Stomach (tissue), 19 donors: ENCODE measurements around the gene LIPF. TPM values are rescaled to one million over a fixed set of nuclear protein-coding genes. Genes with fewer than 3 reads are reported as not detected.
A peak's percentile ranks its signal among the peaks of the same experiment; 100 is the strongest.

Experiments
- DNase-seq, 2 donors: peaks; one replicate each; pipeline versions ENCODE4 v3.0.0 to v3.0.0-alpha.2; 2013 to 2019
- H3K27ac ChIP-seq, 5 donors: fragments of 200-600 bp in 4 of 5; sonication (generic) in 4 of 5; one replicate each; pipeline ENCODE4 v1.5.1; 2013 to 2019; ENCODE audit warnings: mild to moderate bottlenecking in 1 of 5, moderate library complexity in 1 of 5
- H3K27me3 ChIP-seq, 3 donors: fragments of 200-600 bp; sonication (generic); one replicate each; pipeline ENCODE4 v1.5.1; 2017 to 2019; ENCODE audit warnings: mixed run types in 1 of 3
- H3K36me3 ChIP-seq, 4 donors: fragments of 200-600 bp; sonication (generic); 1 replicate in 3 of 4; 2 replicates in 1 of 4; pipeline ENCODE4 v1.5.1; 2016 to 2019
- H3K4me1 ChIP-seq, 4 donors: fragments of 200-600 bp; sonication (generic); one replicate each; pipeline ENCODE4 v1.5.1; 2016 to 2019
- H3K4me3 ChIP-seq, 4 donors: fragments of 200-600 bp; sonication (generic) in 3 of 4; one replicate each; pipeline ENCODE4 v1.5.1; 2016 to 2019; ENCODE audit warnings: mild to moderate bottlenecking in 1 of 4
- H3K9me3 ChIP-seq, 4 donors: fragments of 200-600 bp; sonication (generic); one replicate each; pipeline ENCODE4 v1.5.1; 2016 to 2019
- EP300 ChIP-seq: sonication (generic); formaldehyde crosslinking; IDR thresholded peaks from one replicate; pipeline ENCODE4 v1.6.1; 2017; ENCODE audit warnings: antibody characterized with exemption
- POLR2A ChIP-seq, 4 donors: fragments of 450-650 bp; IDR thresholded peaks; one replicate each; pipeline ENCODE4 v1.6.1; 2016; ENCODE audit warnings: antibody characterized with exemption in 4 of 4, control low read depth in 2 of 4, mild to moderate bottlenecking in 1 of 4, moderate library complexity in 1 of 4
- POLR2AphosphoS5 ChIP-seq, 3 donors: sonication (generic); formaldehyde crosslinking; IDR thresholded peaks; one replicate each; pipeline ENCODE4 v1.6.1; 2016; ENCODE audit warnings: antibody characterized with exemption in 3 of 3
- WGBS, 5 donors: extraction: QIAGEN DNeasy Blood & Tissue Kit in 3 of 5; methylation state at CpG; one replicate each; pipeline versions ENCODE4 v1.1.5 to v1.1.7; 2013 to 2018; 5-methylcytosine and 5-hydroxymethylcytosine counted together
- intact Hi-C: fragments of 100-400 bp; cut with DNase I; formaldehyde crosslinking; loops from one replicate; pipeline ENCODE4 v1.15.1; 2023; ENCODE audit warnings: low total_unique reads
- long read RNA-seq, 10 donors: transcript quantifications; one replicate each; lab custom pipeline, GENCODE V29; 2026
- polyA plus RNA-seq, 3 donors: library from polyadenylated mRNA; stranded (reverse); fragments of 200-250 nt; gene quantifications; one replicate each; pipeline ENCODE4 v1.2.3, GENCODE V29; 2013
- total RNA-seq, 5 donors: library from RNA; depleted of rRNA; stranded (reverse); fragments of >200 nt; gene quantifications; one replicate each; pipeline versions ENCODE4 v1.1.0 to v1.2.3, GENCODE V29; 2014 to 2016
- TF ChIP-seq, protein P1 (sequence below), 7 experiments: fragments of 450-650 bp in 4 of 7; fragments of 200-600 bp in 3 of 7; sonication (generic) in 3 of 7; IDR thresholded peaks; one replicate each; pipeline ENCODE4 v1.5.1; 2016 to 2019; ENCODE audit warnings: antibody characterized with exemption in 7 of 7, control low read depth in 2 of 7, mild to moderate bottlenecking in 1 of 7
- donor health status: healthy with polysubstance abuse.
- donor health status: Bipolar disorder and iron deficiency.
- donor health status: healthy.

LIPF gene
- total RNA-seq, result over 10,000 TPM in 2 of 5 donors, 1,000 to 10,000 TPM in 1, 100 to 1,000 TPM in 2; 201 to 18,610 (median 2,926) TPM
- polyA plus RNA-seq, result over 10,000 TPM; 15,849 to 36,465 (median 28,381) TPM
- long read RNA-seq, donor 1, result 0 reads
- long read RNA-seq, donor 2, result 0 reads
- long read RNA-seq, donor 3, transcript LIPF-201 (10 exons, 1,376 nt), result major isoform, 382 of 1,180 reads
- long read RNA-seq, donor 3, transcript LIPF-204 (3 exons, 307 nt), result minor isoform, 11 of 1,180 reads
- long read RNA-seq, donor 3, transcript LIPF-203 (11 exons, 1,470 nt), result minor isoform, 10 of 1,180 reads
- long read RNA-seq, donor 3, transcript LIPF-206 (4 exons, 1,265 nt), result minor isoform, 17 of 1,180 reads
- long read RNA-seq, donor 3, partial matches to known transcripts, result 689 of 1,180 reads
- long read RNA-seq, donor 3, other reads (novel, unspliced or antisense), result 70 of 1,180 reads
- long read RNA-seq, donor 4, result 0 reads
- long read RNA-seq, donor 5, transcript LIPF-206 (4 exons, 1,265 nt), result minor isoform, 5 of 266 reads
- long read RNA-seq, donor 5, transcript LIPF-201 (10 exons, 1,376 nt), result major isoform, 95 of 266 reads
- long read RNA-seq, donor 5, partial matches to known transcripts, result 143 of 266 reads
- long read RNA-seq, donor 5, other reads (novel, unspliced or antisense), result 18 of 266 reads
- long read RNA-seq, donor 6, transcript LIPF-201 (10 exons, 1,376 nt), result major isoform, 98 of 251 reads
- long read RNA-seq, donor 6, partial matches to known transcripts, result 127 of 251 reads
- long read RNA-seq, donor 6, other reads (novel, unspliced or antisense), result 16 of 251 reads
- long read RNA-seq, donor 7, result 0 reads
- long read RNA-seq, donor 8, transcript LIPF-201 (10 exons, 1,376 nt), result major isoform, 298 of 938 reads
- long read RNA-seq, donor 8, transcript LIPF-206 (4 exons, 1,265 nt), result minor isoform, 7 of 938 reads
- long read RNA-seq, donor 8, transcript LIPF-204 (3 exons, 307 nt), result minor isoform, 8 of 938 reads
- long read RNA-seq, donor 8, partial matches to known transcripts, result 572 of 938 reads
- long read RNA-seq, donor 8, other reads (novel, unspliced or antisense), result 51 of 938 reads
- long read RNA-seq, donor 9, transcript LIPF-204 (3 exons, 307 nt), result minor isoform, 9 of 1,124 reads
- long read RNA-seq, donor 9, transcript LIPF-201 (10 exons, 1,376 nt), result major isoform, 241 of 1,124 reads
- long read RNA-seq, donor 9, transcript LIPF-206 (4 exons, 1,265 nt), result minor isoform, 10 of 1,124 reads
- long read RNA-seq, donor 9, partial matches to known transcripts, result 827 of 1,124 reads
- long read RNA-seq, donor 9, other reads (novel, unspliced or antisense), result 35 of 1,124 reads
- long read RNA-seq, donor 10, result 0 reads

DNA sequence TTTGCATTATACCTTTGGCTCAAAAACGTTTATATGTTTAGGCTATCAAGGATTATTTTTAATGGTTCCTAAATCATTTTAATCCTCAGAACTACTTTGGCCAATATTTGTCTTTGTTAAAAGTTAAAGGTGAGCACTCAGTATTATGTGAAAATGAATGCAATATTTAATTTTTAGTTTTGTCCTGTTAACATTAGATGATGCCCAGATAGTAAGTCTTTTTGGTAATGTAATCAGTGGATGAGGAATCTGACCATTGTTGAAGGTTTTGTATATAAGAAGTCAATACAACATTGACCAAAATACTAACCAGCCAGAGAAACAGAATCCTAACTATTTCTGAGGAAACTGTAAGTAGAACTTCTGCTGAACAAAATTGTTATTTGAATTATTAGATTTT is at the start of gene LIPF:
Gene LIPF, plus strand, starts transcription at position 301 of the 400 bp plus-strand sequence. CDS start 2,856 bp downstream, outside the sequence.
- H3K27ac ChIP-seq, result peak within 1 kb of the TSS in 4 of 5 donors; percentile 0 to 56 (median 14)
- intact Hi-C loops, result no loop called here
- peak within 1 kb of the TSS in 1 of 4 donors; percentile 28 for H3K4me3 ChIP-seq
- DNase-seq, result no peak
- 6 to 20% (median 16%) methylated on average over 1 of the region's 1 CpG for WGBS, 5 donors
- no peaks in the 10 kb centered on the region for H3K27me3 ChIP-seq
- no peaks in the 10 kb centered on the region for H3K9me3 ChIP-seq
- H3K36me3 ChIP-seq, result no peaks in the 10 kb centered on the region
- TF ChIP-seq, protein P1, sequence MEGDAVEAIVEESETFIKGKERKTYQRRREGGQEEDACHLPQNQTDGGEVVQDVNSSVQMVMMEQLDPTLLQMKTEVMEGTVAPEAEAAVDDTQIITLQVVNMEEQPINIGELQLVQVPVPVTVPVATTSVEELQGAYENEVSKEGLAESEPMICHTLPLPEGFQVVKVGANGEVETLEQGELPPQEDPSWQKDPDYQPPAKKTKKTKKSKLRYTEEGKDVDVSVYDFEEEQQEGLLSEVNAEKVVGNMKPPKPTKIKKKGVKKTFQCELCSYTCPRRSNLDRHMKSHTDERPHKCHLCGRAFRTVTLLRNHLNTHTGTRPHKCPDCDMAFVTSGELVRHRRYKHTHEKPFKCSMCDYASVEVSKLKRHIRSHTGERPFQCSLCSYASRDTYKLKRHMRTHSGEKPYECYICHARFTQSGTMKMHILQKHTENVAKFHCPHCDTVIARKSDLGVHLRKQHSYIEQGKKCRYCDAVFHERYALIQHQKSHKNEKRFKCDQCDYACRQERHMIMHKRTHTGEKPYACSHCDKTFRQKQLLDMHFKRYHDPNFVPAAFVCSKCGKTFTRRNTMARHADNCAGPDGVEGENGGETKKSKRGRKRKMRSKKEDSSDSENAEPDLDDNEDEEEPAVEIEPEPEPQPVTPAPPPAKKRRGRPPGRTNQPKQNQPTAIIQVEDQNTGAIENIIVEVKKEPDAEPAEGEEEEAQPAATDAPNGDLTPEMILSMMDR (IDR thresholded peaks at IDR 0.05), result no peak
- TF ChIP-seq POLR2AphosphoS5 (IDR thresholded peaks at IDR 0.05), result no peak
- no peak for TF ChIP-seq POLR2A (IDR thresholded peaks at IDR 0.05)
- TF ChIP-seq EP300, result no peak
- peaks cover 0 to 13% (median 0%) of the 10 kb centered on the region in 4 donors for H3K4me1 ChIP-seq

DNA sequence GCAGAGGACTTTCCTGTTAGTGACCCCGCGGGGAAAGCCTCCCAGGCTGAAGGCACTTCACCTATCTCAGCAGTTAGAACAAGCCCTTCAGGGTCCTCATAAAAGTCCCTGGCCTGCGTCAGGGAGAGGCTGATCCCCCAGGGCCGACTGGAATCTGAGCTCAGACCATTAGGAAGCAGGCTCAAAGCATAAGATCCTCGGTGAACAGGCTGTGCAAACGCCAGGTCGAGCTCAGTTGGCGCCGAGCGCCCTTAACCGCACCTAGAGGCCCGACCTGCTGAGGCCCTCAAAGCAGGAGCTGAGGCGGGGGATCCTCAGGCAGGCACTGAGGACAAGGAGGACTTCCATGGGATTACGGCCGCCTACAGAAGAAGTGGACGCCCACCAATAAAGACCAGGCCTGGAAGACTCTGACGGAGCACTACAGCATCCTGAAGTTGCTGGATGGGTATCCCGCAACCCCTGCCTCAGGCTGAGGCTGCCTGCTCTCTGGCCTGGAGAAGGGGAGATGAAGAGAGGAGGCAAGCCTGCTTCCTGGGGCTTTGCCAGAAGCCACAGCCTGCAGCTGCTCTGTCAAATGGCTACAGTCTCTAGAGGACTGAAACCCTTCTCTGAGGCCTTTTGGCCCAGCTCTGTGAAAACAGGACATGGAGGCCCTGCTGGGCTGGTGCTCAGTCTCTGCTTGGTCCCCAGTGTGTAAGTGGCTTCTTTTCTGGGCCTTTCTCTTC is 47.8 kb upstream of the LIPF start:
- H3K9me3 ChIP-seq, result peaks cover 0 to 5% (median 0%) of the 10 kb centered on the region in 4 donors
- no peaks in the 10 kb centered on the region for H3K36me3 ChIP-seq
- H3K27ac ChIP-seq, result no peak overlapping the region
- H3K27me3 ChIP-seq, result no peaks in the 10 kb centered on the region
- TF ChIP-seq POLR2A (IDR thresholded peaks at IDR 0.05), result no peak
- no peak for TF ChIP-seq EP300
- TF ChIP-seq, protein P1 (IDR thresholded peaks at IDR 0.05), result no peak
- TF ChIP-seq POLR2AphosphoS5 (IDR thresholded peaks at IDR 0.05), result no peak
- peak in 1 of 2 donors; percentile 35 for DNase-seq
- WGBS, 5 donors, result 84 to 94% (median 89%) methylated on average over 9 to 18 of the region's 18 CpGs
- H3K4me3 ChIP-seq, result no peak overlapping the region
- intact Hi-C loops, result no loop called here
- H3K4me1 ChIP-seq, result no peaks in the 10 kb centered on the region

GRCh38 chr10:88617772-88618300 is 46.4 kb upstream of the LIPF start:
- DNase-seq, result no peak
- H3K4me1 ChIP-seq, result no peaks in the 10 kb centered on the region

More at GRCh38 chr10:88617772-88618300, 46.4 kb upstream of the LIPF start:
- intact Hi-C loops, result no loop called here
- TF ChIP-seq POLR2AphosphoS5 (IDR thresholded peaks at IDR 0.05) (no peak), POLR2A (IDR thresholded peaks at IDR 0.05) (no peak), EP300 (no peak)
- TF ChIP-seq, protein P1 (IDR thresholded peaks at IDR 0.05), result no peak
- Histone ChIP-seq H3K27ac (no peak overlapping the region), H3K36me3 (no peaks in the 10 kb centered on the region), H3K4me3 (no peak overlapping the region), H3K27me3 (no peaks in the 10 kb centered on the region), H3K9me3 (peaks cover 0 to 5% (median 0%) of the 10 kb centered on the region in 4 donors)
- 82 to 100% (median 90%) methylated on average over 1 of the region's 1 CpG for WGBS, 5 donors
